GM19397 (cell line): Measurements from ENCODE around the gene ADSS1.

Experiments
- ATAC-seq: cut with Tn5 transposase; IDR thresholded peaks from one replicate; pipeline ENCODE4 v1.9.1; 2021; ENCODE audit warnings: mild to moderate bottlenecking, moderate library complexity; ENCODE audit not compliant: unreplicated experiment

ADSS1 gene

DNA sequence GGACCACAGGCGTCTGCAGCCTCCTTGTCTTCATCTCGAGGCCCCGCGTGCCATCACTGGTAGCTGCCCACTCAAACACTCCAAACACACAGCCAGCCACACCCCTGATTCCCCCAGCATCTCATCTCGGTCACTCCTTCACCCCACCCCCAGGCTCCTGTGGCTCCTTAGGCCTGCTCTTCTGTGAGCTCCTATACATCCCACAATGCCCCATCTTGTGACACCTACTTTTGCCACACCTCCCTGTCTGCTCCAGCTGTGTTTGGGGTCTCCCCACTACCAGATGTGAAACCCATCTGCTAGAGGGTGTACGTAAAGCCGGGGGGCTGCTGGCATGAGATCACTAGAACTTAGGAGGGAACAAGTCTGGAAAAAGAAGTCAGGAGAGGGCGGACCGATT lies 67.4 kb downstream of the ADSS1 start:
- ATAC-seq, result no peak

DNA sequence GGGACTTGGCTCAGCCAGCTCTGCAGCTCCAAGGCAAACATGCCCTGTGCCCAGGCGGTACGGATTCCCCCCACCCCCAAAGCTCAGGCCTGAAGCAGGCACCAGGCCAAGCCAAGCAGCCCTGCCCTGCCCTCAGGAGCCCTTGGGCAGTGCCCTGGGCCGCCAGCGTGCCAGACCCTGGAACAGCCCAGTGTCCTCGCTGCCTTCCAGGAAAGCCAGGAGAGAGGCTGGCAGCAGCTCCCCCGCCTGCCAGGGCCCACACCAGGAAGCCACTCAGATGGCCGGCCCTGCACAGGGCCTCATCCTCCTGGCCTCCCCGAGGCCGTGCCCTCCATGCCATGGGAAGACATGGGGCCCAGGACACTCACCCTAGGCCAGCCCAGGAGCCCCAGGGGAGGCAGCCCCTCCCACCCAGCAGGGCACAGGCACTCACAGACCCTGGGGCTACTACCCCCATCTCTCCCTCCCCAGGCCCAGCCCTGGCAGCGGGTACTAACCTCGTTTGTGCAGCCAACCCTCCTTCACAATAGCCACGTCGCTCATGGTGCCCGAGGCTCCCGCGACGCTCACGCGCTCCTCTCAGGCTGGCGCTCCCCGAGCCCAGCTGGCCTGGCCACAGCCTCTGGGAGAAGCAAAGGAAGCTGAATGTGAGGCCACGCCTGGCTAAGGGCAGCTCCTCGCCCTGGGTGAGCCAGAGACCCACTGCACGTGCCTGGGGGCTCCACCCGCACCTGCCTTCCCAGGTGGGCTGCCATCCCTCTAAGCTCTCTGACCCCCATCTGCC lies 68.3 kb downstream of the ADSS1 start:
- no peak for ATAC-seq

DNA sequence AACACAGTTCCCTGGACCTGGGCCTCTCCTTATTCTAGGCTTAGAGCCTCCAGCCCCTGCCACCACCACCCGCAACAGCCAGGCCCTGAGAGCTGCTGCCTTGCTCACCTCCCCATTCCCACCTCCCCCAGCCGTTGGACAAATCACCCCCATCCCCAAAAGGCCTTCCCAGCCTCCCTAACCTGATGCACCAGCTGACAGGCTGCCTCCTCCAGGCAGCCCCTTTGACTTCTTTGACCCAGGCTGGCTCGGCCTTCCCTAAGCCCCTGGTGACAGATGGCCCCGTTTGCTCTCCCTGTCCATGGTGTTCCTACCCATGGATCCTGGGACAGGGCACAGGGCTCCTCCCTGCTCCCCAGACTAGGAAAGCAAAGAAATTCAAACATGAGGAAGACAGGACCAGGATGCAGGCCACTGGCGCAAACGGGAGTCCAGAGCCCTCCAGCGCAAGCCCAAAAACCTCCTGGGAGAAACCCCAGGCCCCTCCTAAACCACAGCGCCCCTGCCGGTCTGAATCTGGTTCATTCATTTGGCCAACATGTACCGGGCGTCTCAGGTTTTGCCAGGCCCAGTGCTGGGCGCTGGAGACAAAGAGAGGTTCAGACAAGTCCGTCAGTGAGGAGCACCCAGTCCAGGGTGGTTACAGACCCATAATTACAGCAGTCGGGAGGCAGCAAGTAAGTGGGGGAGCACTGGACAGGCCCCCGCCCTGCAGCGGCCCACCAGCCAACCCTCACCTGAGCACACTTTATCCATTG lies 69.1 kb downstream of the ADSS1 start:
- ATAC-seq, result no peak

DNA sequence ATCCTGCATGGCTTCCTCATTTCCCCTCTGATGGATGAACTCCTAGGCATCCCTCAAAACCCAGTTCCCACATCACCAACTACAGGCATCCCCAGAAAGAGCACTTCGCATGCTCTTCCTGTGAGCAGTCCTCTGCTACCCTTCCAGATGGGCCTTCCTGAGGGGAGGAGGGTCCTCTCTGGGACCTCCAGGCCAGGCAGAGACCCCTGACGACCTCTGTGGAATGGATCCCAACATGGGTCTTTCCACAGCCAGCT lies 69.6 kb downstream of the ADSS1 start:
- no peak for ATAC-seq

DNA sequence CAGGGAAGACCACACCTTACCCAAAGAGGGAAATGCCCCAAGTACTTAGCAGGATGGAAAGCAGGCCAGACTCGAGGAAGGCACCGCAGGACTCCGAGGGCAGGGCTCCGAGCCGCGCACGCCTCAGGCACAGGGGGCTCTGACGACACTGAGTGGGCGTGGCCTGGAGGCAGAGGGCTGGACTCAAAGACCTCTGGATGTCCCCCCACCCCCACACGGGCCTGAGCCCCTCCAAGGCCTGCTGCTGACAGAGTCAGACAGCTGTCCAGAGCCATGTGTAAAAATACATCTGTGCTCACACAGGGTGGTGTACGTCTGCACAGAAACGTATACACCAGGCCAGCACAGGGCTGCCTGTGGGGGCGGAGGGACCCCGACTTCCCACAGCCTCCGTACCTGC lies 70.1 kb downstream of the ADSS1 start:
- no peak for ATAC-seq

DNA sequence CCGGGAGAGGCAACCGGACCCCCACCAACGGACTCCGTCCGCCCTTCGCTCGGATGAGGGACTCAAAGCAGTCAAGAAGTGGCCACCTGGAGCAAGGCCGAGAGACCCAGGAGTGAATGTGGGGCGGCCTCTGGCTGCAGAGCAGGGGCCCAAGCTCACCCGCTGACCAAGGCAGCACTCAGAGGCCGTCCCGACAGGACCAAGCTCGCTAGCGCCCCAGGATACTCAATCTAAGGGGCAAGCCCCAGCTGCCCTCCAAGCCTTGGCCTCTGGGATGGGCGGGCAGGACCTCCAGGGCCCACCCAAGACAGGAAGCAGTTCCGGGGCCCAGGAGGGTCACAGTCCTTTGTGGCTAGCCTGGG lies 70.6 kb downstream of the ADSS1 start:
- peak; percentile 2 for ATAC-seq

DNA sequence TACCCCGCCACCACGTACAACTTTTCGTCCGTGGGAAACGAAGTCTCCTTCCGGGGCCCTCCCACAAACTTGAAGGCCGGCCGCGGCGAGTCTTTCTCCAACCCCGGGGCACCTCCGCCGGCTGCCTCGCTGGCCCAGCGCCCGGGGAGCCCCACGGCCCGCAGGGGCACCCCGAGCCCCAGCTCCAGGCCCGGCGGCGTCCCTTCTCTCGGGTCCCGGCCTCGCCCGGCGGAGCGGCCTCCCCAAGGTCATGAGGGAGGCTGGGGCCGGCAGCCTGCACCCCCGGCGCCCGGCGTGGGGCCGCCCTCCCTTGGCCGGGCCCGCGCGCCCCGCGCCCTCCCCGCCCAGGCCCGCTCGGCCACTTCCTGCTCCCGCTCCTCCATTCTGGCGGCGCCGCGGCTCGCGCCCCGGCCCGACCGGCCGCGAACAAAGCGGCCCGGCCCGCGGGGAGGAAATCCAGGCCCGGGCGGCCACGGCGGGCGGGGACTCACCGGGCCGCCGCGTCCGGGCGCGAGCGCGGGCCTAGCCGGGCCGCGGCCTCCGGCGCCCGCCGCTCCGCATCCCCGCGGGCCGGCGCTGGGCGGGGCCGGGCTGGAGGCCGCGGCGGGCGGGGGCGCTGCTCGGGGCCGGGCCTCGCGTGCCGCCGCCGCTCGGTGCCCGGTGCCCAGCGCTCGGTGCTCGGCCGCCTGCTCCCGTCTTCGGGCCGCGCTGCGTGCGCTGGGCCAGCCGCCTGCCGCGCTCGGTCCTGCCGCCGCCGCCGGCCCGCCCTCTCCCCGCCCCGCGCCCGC lies 71.2 kb downstream of the ADSS1 start, which contains the start of gene AKT1:
Gene AKT1 (minus strand): TSS at position 756 of the 788 bp plus-strand sequence. CDS start 3,105 bp downstream, outside the sequence.
- peak; percentile 27 for ATAC-seq

DNA sequence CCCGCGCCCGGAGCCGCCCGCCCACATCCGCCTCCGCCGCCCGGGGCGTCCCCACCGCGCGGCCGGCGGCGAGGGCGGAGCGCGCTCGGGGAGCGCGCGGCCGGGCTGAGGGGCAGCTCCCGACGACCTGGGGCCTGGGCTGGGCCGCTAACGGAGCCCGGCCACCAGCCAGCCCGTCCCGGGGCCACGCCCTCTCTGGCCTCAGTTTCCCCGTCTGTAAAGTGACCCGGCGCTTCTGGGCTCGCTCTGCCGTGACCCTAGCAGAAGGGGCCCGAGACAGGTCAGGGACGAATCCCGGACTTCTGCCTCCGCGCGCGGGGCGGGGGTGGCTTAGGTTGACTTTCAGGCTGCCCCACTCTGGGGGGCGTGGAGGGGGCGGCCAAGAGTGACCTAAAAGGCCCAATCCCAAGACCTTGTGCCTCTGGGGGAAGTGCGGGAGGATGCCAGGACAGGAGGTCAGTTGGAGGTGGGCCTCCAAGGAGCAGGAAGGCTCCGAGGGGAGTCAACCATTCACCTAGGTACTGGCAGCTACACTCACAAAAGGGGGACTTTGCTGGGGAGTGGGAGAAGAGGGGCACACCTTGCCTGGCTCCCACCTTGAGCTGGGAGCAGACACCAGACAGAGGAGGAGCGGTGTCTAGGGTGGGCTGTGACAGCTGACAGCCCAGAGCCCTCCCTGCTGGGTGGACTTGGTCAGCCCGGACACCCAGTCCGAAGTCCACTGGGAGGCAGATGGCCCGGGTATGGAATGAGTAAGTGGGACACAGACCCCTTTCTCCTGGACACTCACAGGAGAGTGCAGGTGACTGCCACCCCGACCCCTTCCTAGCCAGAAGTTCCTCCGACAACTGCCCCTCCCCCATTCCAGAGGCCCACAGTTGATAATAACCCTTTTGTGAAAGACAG lies 72.0 kb downstream of the ADSS1 start:
- ATAC-seq, result peak; percentile 40

DNA sequence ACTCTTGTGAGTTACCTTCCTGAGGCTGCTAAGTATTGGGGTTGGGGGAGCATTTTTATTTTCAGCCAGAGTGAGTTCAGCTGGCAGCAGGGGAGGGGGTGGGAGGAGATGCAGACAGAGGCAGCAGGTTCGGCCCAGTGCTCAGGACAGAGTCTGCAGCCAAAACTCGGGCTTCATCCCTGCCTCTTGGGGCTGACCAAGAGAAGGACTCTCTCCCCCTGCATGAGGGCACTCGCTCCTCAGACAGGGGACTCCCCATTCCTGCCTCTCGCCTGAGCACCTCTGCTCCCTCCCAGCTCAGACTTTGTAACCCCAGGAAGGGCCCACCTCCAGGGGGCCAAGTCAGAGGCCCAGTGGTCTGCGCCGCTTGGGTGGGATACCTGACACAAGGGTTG lies 72.7 kb downstream of the ADSS1 start:
- no peak for ATAC-seq
